ENCODE data around the gene OLFML2A. TPM values are rescaled to one million over a fixed set of nuclear protein-coding genes. Genes with fewer than 3 reads are reported as not detected.

Gene OLFML2A
- total and polyA plus RNA-seq, 2 of the 13 experiments (the other 11 are each of a cell fraction or from before 2014, with no cell fraction given) = 0.01 to 0.02 TPM

DNA sequence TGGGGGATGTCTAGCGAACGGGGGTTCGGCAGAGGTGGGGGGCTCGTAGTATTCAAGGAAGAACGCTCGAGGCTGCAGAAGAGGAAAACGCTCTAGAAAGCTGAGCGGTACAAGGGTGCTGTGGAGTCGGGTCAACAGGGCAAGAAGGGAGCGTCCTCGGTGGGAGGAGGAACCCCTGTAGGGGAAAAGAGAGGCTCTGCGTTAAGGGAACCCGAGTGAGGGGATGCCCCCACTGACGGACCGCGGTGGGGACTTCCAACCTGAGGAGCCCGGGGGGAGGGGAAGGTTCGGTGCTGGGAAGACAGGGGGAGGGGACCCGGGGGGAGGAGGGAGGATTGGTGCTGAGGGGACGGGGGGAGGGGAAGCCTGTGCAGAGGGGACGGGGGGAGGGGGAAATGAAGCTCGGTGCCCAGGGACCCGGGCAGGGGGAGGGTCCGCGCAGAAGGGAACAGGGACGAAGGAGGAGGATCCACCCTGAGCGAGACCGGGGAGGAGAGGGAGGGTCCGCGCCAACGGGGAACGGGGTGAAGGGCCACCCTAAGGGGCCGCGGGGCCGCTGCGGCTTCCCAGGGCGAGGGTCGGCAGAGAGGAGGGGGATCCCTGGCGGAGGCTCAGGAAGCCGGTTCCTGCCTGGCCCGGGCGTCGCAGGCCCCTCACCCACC is 6.4 kb upstream of the OLFML2A start:
- POLR2A ChIA-PET = interaction anchor here (0.6 to 5.4 kb wide), 13 partner anchors 9 to 470 kb away, joined by 3 to 39 read pairs (median 4); partner anchors contain the start of genes ARPC5L, HSPA5 and RPL35
- in situ Hi-C loops (cut with HindIII; ENCODE audit: extremely low pct_ligation_motif_present, low pct_unique_long_range_greater_than_20kb) = loop anchor here (5.0 to 10.0 kb wide), 2 partner anchors 82 to 604 kb away; partner anchors contain the start of gene WDR38
- 3% methylated on average over 32 of the region's 43 CpGs for WGBS (ENCODE audit: low lambda C conversion rate)
- TF ChIP-seq ZNF746 (CRISPR knock-in tag; IDR thresholded peaks at IDR 0.05) (0 out of 2 replicates have a peak, but pooled peaks have one; percentile 13), ZNF850 (CRISPR knock-in tag; conservative IDR thresholded peaks at IDR 0.05) (no peak), HES4 (CRISPR knock-in tag; IDR thresholded peaks at IDR 0.05; ENCODE audit: borderline replicate concordance) (no peak), SNAPC2 (CRISPR knock-in tag; IDR thresholded peaks at IDR 0.05) (0 out of 2 replicates have a peak, but pooled peaks have one; percentile 43), ZMAT3 (CRISPR knock-in tag; conservative IDR thresholded peaks at IDR 0.05) (0 out of 2 replicates have a peak, but pooled peaks have one; percentile 37), RARA (CRISPR knock-in tag; IDR thresholded peaks at IDR 0.05) (0 out of 2 replicates have a peak, but pooled peaks have one; percentile 3), CSRNP1 (CRISPR knock-in tag; IDR thresholded peaks at IDR 0.05) (0 out of 2 replicates have a peak, but pooled peaks have one; percentile 14), SSRP1 (CRISPR knock-in tag; IDR thresholded peaks at IDR 0.05) (no peak), HNRNPK (IDR thresholded peaks at IDR 0.05; ENCODE audit: low read depth, low read length, poor library complexity, severe bottlenecking) (peak; percentile 30), STAG1 (CRISPR knock-in tag; IDR thresholded peaks at IDR 0.05) (no peak), ZBTB7B (CRISPR knock-in tag; IDR thresholded peaks at IDR 0.05) (peak; percentile 0; the same call in 1 of the 2 replicates), ZBTB4 (CRISPR knock-in tag; IDR thresholded peaks at IDR 0.05; ENCODE audit: borderline replicate concordance) (no peak), ZNF235 (CRISPR knock-in tag; IDR thresholded peaks at IDR 0.05; ENCODE audit: borderline replicate concordance) (no peak)
- TF ChIP-seq, protein P1, sequence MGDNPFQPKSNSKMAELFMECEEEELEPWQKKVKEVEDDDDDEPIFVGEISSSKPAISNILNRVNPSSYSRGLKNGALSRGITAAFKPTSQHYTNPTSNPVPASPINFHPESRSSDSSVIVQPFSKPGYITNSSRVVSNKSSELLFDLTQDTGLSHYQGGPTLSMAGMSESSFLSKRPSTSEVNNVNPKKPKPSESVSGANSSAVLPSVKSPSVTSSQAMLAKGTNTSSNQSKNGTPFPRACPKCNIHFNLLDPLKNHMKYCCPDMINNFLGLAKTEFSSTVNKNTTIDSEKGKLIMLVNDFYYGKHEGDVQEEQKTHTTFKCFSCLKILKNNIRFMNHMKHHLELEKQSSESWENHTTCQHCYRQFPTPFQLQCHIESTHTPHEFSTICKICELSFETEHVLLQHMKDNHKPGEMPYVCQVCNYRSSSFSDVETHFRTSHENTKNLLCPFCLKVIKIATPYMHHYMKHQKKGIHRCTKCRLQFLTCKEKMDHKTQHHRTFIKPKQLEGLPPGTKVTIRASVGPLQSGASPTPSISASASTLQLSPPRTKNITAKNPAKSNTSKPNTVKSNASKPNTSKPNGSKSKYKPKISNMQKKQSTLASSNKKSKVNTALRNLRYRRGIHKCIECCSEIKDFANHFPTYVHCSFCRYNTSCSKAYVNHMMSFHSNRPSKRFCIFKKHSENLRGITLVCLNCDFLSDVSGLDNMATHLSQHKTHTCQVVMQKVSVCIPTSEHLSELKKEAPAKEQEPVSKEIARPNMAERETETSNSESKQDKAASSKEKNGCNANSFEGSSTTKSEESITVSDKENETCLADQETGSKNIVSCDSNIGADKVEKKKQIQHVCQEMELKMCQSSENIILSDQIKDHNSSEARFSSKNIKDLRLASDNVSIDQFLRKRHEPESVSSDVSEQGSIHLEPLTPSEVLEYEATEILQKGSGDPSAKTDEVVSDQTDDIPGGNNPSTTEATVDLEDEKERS (CRISPR knock-in tag; IDR thresholded peaks at IDR 0.05) = no peak

More for the DNA sequence above, 6.4 kb upstream of the OLFML2A start:
- H2AFZ ChIP-seq (ENCODE audit: low read length) = no peak overlapping the region
- H3K9ac ChIP-seq (ENCODE audit: insufficient read depth, low read depth, low read length) = peak overlapping the region; percentile 80
- ATAC-seq = peak; percentile 20
- peak overlapping the region; percentile 93 to 96 (median 95) for H3K4me3 ChIP-seq (replicated peaks in 1 of 3; ENCODE audit: insufficient read depth in 1 of 3, low read depth in 2 of 3, low read length in 3 of 3)
- peaks cover 0 to 3% of the 10 kb centered on the region in 2 experiments; a peak in 1 of 5 replicates for H3K27me3 ChIP-seq (ENCODE audit: control insufficient read depth in 1 of 2, insufficient read depth in 2 of 2, low read length in 2 of 2)
- peak overlapping the region; percentile 90 for H3K4me2 ChIP-seq (ENCODE audit: low read depth, low read length)
- BruUV-seq (replicated peaks) = no TSS peak
- peak overlapping the region; percentile 81 for H3K27ac ChIP-seq (ENCODE audit: extremely low read length, insufficient read depth, low read length)
- peaks cover 52% of the 10 kb centered on the region for H3K4me1 ChIP-seq (ENCODE audit: insufficient read depth, low read length)
- H4K20me1 ChIP-seq (ENCODE audit: insufficient read depth, low read length) = peaks cover 21% of the 10 kb centered on the region; the same call in 1 of the 2 replicates
- no peaks in the 10 kb centered on the region for H3K9me3 ChIP-seq (ENCODE audit: low read length)
- FAIRE-seq = no peak
- H3K36me3 ChIP-seq (replicated peaks in 1 of 2; ENCODE audit: control insufficient read depth in 1 of 2, insufficient read depth in 2 of 2, low read length in 2 of 2) = no peaks in the 10 kb centered on the region
- intact Hi-C loops (cut with micrococcal nuclease; ENCODE audit: unreplicated experiment) = loop anchor here (10.0 kb wide), 2 partner anchors 374 to 604 kb away; partner anchors contain the start of gene SCAI
- DNase-seq (ENCODE audit: low spot score) = no peak
- peaks cover 49% of the 10 kb centered on the region for H3K79me2 ChIP-seq (ENCODE audit: insufficient read depth, low read length)
- CTCF ChIA-PET (ENCODE audit: low intra/inter-chr PET ratio, low total read pairs) = interaction anchor here (5.0 kb wide), 1 partner anchor 83 kb away, joined by 167 read pairs; the partner anchor contains the start of gene WDR38

Data from HepG2 (cell line).